Measurements from ENCODE around the gene RLN1. TPM values are rescaled to one million over a fixed set of nuclear protein-coding genes. Genes with fewer than 3 reads are reported as not detected.

Gene RLN1
- total RNA-seq, 4 donors from 2014 or later: 1.3 TPM; not detected in 3

DNA sequence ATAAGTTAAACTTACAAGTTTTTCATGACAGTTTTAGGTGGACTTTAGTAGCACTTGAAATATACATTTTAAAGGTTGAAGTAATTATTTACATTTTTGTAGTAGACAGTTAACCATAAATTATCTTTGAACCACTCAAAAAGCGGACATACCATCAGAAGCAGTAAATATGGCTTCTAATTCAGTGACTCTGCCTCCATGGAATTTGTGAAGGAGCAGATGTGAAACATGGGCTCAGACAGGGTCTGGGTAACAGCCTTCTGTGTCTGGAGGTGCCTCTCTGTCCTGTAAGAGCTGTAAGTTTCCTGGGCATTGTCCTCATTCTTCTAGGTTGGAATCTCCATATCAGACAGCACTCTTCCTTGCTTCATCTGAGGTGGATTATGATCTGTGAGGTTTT is 47.5 kb downstream of the RLN1 start:
- intact Hi-C loops (cut with DNase I): no loop called here
- Histone ChIP-seq H3K36me3 (no peaks in the 10 kb centered on the region), H3K4me1 (no peaks in the 10 kb centered on the region), H3K27ac (no peak overlapping the region), H3K4me3 (replicated peaks in 1 of 3) (no peak overlapping the region), H3K9me3 (no peaks in the 10 kb centered on the region), H3K27me3 (no peaks in the 10 kb centered on the region)
- DNase-seq: no peak
- TF ChIP-seq POLR2A (IDR thresholded peaks at IDR 0.05): no peak
- TF ChIP-seq CTCF (IDR thresholded peaks at IDR 0.05): no peak
- WGBS, 2 donors: 90 to 97% methylated on average over 1 of the region's 1 CpG

DNA sequence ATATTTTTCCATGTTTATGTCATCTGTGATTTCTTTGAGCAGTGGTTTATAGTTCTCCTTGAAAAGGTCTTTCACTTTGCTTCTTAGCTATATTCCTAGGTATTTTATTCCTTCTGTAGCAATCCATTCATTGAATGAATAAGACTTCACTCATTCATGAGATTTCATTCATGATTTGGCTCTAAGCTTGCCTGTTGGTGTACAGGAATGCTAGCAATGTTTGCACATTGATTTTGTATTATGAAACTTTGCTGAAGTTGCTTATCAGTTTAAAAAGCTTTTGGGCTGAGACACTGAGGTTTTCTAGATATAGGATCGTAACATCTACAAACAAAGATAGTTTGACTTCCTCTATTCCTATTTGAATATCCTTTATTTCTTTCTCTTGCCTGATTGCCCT is 51.1 kb downstream of the RLN1 start:
- H3K4me3 ChIP-seq (replicated peaks in 1 of 3): no peak overlapping the region
- DNase-seq: no peak
- no peaks in the 10 kb centered on the region for H3K27me3 ChIP-seq
- no peaks in the 10 kb centered on the region for H3K4me1 ChIP-seq
- H3K9me3 ChIP-seq: no peaks in the 10 kb centered on the region
- no peaks in the 10 kb centered on the region for H3K36me3 ChIP-seq
- no peak overlapping the region for H3K27ac ChIP-seq
- WGBS, 2 donors: 80 to 83% methylated on average over 1 of the region's 1 CpG
- intact Hi-C loops (cut with DNase I): no loop called here
- TF ChIP-seq POLR2A (IDR thresholded peaks at IDR 0.05) (no peak), CTCF (IDR thresholded peaks at IDR 0.05) (no peak)

GRCh38 chr9:5286262-5286661 is 53.4 kb downstream of the RLN1 start:
- H3K27ac ChIP-seq: no peak overlapping the region
- no peak for TF ChIP-seq POLR2A (IDR thresholded peaks at IDR 0.05)
- no peak for TF ChIP-seq CTCF (IDR thresholded peaks at IDR 0.05)
- DNase-seq: no peak
- no peaks in the 10 kb centered on the region for H3K4me1 ChIP-seq
- no peaks in the 10 kb centered on the region for H3K36me3 ChIP-seq
- no peaks in the 10 kb centered on the region for H3K9me3 ChIP-seq
- no peak overlapping the region for H3K4me3 ChIP-seq (replicated peaks in 1 of 3)
- intact Hi-C loops (cut with DNase I): no loop called here
- no peaks in the 10 kb centered on the region for H3K27me3 ChIP-seq

Small RNAs within 50 kb of the gene (small RNA-seq; reads per million reads assigned to genes)
- gene AL135786.1: not detected
- not detected for gene HMGN2P31

Other genes with a start within 250 kb of the RLN1 start
- gene INSL6, start 154.2 kb downstream of the RLN1 start, total RNA-seq: not detected
- gene INSL4, start 108.5 kb downstream of the RLN1 start, total RNA-seq: not detected
- gene RLN2, start 35.2 kb downstream of the RLN1 start, total RNA-seq: not detected
- 10 to 100 TPM; 16.2 to 32.7 (median 27.7) TPM for gene PLGRKT, start 98.0 kb upstream of the RLN1 start, total RNA-seq
- 1 to 10 TPM; 3.0 to 6.5 (median 4.9) TPM for gene CD274, start 110.7 kb upstream of the RLN1 start, total RNA-seq
- gene PDCD1LG2, start 170.7 kb upstream of the RLN1 start, total RNA-seq: 1 to 10 TPM in 3 of 4 donors, under 1 TPM in 1; 0.78 to 2.6 (median 1.6) TPM

Data from thyroid gland (tissue), 4 donors.